Frontal cortex (tissue), 1 donor: Measurements from ENCODE around the gene ADM5. TPM values are rescaled to one million over a fixed set of nuclear protein-coding genes. Genes with fewer than 3 reads are reported as not detected.

Experiments
- small RNA-seq: library from RNA; depleted of rRNA; stranded (forward); fragments of <200 nt; gene quantifications from one replicate; pipeline ENCODE3, GENCODE V24; 2014
- total RNA-seq: library from RNA; depleted of rRNA; stranded (reverse); fragments of >200 nt; gene quantifications from one replicate; pipeline ENCODE4 v1.2.3, GENCODE V29; 2014

The ADM5 gene
- total RNA-seq, 1 donor from 2014 or later, result 0.82 TPM

Small RNA genes lying within 50 kb of the gene (small RNA-seq; reads per million reads assigned to genes)
- gene MIR5088, result not detected

Other genes starting within 250 kb of the ADM5 start
- 13.9 TPM for gene SLC17A7, start 248.1 kb upstream of the ADM5 start, total RNA-seq
- 60.7 TPM for gene PIH1D1, start 237.8 kb upstream of the ADM5 start, total RNA-seq
- gene ALDH16A1, start 236.4 kb upstream of the ADM5 start, total RNA-seq, result 11.8 TPM
- 0.41 TPM for gene FLT3LG, start 215.4 kb upstream of the ADM5 start, total RNA-seq
- gene RPL13A, start 202.0 kb upstream of the ADM5 start, total RNA-seq, result 2,981 TPM
- 4,137 TPM for gene RPS11, start 193.2 kb upstream of the ADM5 start, total RNA-seq
- 13.0 TPM for gene FCGRT, start 176.9 kb upstream of the ADM5 start, total RNA-seq
- 2.4 TPM for gene RCN3, start 161.6 kb upstream of the ADM5 start, total RNA-seq
- gene NOSIP, start 109.0 kb upstream of the ADM5 start, total RNA-seq, result 33.4 TPM
- 0.41 TPM for gene PRRG2, start 108.3 kb upstream of the ADM5 start, total RNA-seq
- 5.7 TPM for gene PRR12, start 98.4 kb upstream of the ADM5 start, total RNA-seq
- 0.82 TPM for gene RRAS, start 49.5 kb upstream of the ADM5 start, total RNA-seq
- gene SCAF1, start 47.4 kb upstream of the ADM5 start, total RNA-seq, result 9.4 TPM
- 10.2 TPM for gene IRF3, start 23.7 kb upstream of the ADM5 start, total RNA-seq
- gene BCL2L12, start 23.7 kb upstream of the ADM5 start, total RNA-seq, result 1.2 TPM
- gene PRMT1, start 12.3 kb upstream of the ADM5 start, total RNA-seq, result 248 TPM
- gene CPT1C, start 1.5 kb downstream of the ADM5 start, total RNA-seq, result 39.9 TPM
- gene TSKS, start 73.7 kb downstream of the ADM5 start, total RNA-seq, result not detected
- 50.5 TPM for gene AP2A1, start 77.4 kb downstream of the ADM5 start, total RNA-seq
- 17.5 TPM for gene FUZ, start 123.7 kb downstream of the ADM5 start, total RNA-seq
- gene MED25, start 128.7 kb downstream of the ADM5 start, total RNA-seq, result 14.3 TPM
- gene PTOV1, start 161.6 kb downstream of the ADM5 start, total RNA-seq, result 109 TPM
- gene PNKP, start 178.0 kb downstream of the ADM5 start, total RNA-seq, result 23.2 TPM
- 4.1 TPM for gene AKT1S1, start 187.8 kb downstream of the ADM5 start, total RNA-seq
- 5.7 TPM for gene TBC1D17, start 188.1 kb downstream of the ADM5 start, total RNA-seq
- 0.41 TPM for gene IL4I1, start 207.3 kb downstream of the ADM5 start, total RNA-seq
- 10.6 TPM for gene ATF5, start 239.6 kb downstream of the ADM5 start, total RNA-seq
- 22.0 TPM for gene NUP62, start 239.9 kb downstream of the ADM5 start, total RNA-seq